HG03469 (cell line): ENCODE data around the gene AVP.
"Not testable (repeated sequence)": the region's sequence is repeated elsewhere in the genome, so short reads cannot be mapped to it uniquely, and the experiment has no call there.

Experiments used
- ATAC-seq: cut with Tn5 transposase; IDR thresholded peaks from one replicate; pipeline ENCODE4 v1.9.1; 2021; ENCODE audit warnings: mild to moderate bottlenecking, moderate library complexity, moderate number of reproducible peaks; ENCODE audit not compliant: unreplicated experiment

AVP gene

GRCh38 chr20:3085571-3086072, 1.1 kb upstream of the AVP start:
- ATAC-seq: no peak

- no peak for ATAC-seq
Observed at GRCh38 chr20:3084986-3085360, 449 bp upstream of the AVP start.

- ATAC-seq: no peak
Observed at GRCh38 chr20:3082955-3083952, 1.3 kb downstream of the AVP start.

- ATAC-seq: no peak
Observed at GRCh38 chr20:3082306-3082951, 2.1 kb downstream of the AVP start.

- ATAC-seq: no peak
Observed at GRCh38 chr20:3081641-3082040, 2.9 kb downstream of the AVP start.

- no peak for ATAC-seq
Observed at GRCh38 chr20:3080939-3081388, 3.6 kb downstream of the AVP start.

- no peak for ATAC-seq
Observed at GRCh38 chr20:3077618-3078134, 6.8 kb downstream of the AVP start.

GRCh38 chr20:3075315-3075714, 9.2 kb downstream of the AVP start:
- ATAC-seq: not testable (repeated sequence)

GRCh38 chr20:3074812-3075211, 9.7 kb downstream of the AVP start:
- ATAC-seq: no peak

- ATAC-seq: not testable (repeated sequence)
Observed at GRCh38 chr20:3073251-3073643, 11.3 kb downstream of the AVP start.

- no peak for ATAC-seq
Observed at GRCh38 chr20:3072530-3073250, 11.8 kb downstream of the AVP start.

GRCh38 chr20:3071610-3072529, 12.7 kb downstream of the AVP start, which contains the start of gene OXT:
Gene OXT, plus strand, starts transcription at chr20:3071620. Its CDS starts 36 bp downstream, at chr20:3071656.
- no peak for ATAC-seq

- ATAC-seq: no peak
Observed at GRCh38 chr20:3071266-3071609, 13.3 kb downstream of the AVP start.

- ATAC-seq: no peak
Observed at GRCh38 chr20:3070725-3071124, 13.8 kb downstream of the AVP start.

- no peak for ATAC-seq
Observed at GRCh38 chr20:3068986-3069900, 15.3 kb downstream of the AVP start.

GRCh38 chr20:3068075-3068474, 16.4 kb downstream of the AVP start:
- no peak for ATAC-seq

GRCh38 chr20:3067139-3068014, 17.1 kb downstream of the AVP start:
- no peak for ATAC-seq

- not testable (repeated sequence) for ATAC-seq
Observed at GRCh38 chr20:3064119-3064518, 20.4 kb downstream of the AVP start.
